ENCODE data around the gene PER2. TPM values are rescaled to one million over a fixed set of nuclear protein-coding genes. Genes with fewer than 3 reads are reported as not detected.

PER2 gene
- total RNA-seq, 2 donors from 2014 or later: 5.2 to 9.4 TPM

DNA sequence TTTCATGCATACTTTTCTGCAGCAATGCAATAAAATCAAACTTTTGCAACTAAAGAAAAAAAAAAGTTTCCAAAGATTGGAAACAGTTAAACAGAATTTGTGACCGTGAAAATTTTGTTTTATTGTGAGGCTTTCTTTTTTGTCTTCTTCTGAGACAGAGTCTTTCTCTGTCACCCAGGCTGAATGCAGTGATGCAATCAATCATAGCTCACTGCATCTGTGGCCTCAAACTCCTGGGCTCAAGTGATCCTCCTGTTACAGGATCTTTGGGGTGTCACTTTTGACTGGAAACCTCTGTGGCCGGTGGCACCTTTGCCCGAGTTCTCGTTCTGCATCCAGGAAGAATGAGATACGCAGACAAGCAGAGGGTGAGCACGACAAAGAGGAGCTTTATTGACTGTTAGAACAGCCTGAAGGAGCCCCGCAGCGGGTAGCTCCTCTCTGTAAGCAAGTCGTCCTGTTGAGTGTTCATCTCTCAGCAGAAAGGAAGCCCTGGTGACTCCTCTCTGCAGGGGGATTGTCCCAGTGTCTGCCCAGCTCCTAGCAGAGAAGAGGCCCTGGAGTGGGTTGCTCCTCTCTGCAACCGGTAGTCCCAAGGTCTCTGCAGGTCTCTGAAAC lies 68.0 kb downstream of the PER2 start:
- H3K27ac ChIP-seq: no peak overlapping the region
- H3K36me3 ChIP-seq: no peaks in the 10 kb centered on the region
- TF ChIP-seq, protein P1, sequence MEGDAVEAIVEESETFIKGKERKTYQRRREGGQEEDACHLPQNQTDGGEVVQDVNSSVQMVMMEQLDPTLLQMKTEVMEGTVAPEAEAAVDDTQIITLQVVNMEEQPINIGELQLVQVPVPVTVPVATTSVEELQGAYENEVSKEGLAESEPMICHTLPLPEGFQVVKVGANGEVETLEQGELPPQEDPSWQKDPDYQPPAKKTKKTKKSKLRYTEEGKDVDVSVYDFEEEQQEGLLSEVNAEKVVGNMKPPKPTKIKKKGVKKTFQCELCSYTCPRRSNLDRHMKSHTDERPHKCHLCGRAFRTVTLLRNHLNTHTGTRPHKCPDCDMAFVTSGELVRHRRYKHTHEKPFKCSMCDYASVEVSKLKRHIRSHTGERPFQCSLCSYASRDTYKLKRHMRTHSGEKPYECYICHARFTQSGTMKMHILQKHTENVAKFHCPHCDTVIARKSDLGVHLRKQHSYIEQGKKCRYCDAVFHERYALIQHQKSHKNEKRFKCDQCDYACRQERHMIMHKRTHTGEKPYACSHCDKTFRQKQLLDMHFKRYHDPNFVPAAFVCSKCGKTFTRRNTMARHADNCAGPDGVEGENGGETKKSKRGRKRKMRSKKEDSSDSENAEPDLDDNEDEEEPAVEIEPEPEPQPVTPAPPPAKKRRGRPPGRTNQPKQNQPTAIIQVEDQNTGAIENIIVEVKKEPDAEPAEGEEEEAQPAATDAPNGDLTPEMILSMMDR (IDR thresholded peaks at IDR 0.05): no peak
- H3K4me3 ChIP-seq: no peak overlapping the region
- H3K4me1 ChIP-seq: no peaks in the 10 kb centered on the region
- no peaks in the 10 kb centered on the region for H3K27me3 ChIP-seq
- H3K9me3 ChIP-seq: no peaks in the 10 kb centered on the region
- DNase-seq (ENCODE audit: low spot score): no peak

DNA sequence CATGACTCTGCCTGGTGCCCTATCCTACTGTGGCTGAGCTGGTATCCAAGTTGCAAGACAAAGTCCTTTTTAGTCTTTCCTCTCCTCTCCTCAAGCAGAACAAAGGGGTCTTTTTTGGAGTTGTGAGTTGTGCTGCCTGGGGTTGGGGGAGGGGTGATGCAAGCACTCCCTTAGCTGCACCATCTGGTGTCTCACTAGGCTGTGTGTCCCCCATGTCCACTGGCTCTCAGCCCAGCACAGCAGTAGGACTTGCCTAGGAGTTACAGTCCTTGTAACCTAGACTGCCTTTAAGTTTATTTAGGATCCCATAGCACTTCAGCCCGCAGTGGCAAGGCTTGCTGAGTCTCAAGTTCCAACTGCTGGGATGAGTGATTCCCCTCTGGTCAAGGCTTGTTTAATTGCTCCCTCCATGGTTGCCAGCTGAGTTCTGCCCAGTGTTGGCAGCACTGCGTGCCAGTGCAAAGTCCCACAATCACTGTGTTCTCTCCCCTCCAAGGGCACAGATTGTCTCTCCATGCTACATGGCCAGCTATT lies 71.7 kb downstream of the PER2 start:
- no peaks in the 10 kb centered on the region for H3K9me3 ChIP-seq
- no peak overlapping the region for H3K27ac ChIP-seq

DNA sequence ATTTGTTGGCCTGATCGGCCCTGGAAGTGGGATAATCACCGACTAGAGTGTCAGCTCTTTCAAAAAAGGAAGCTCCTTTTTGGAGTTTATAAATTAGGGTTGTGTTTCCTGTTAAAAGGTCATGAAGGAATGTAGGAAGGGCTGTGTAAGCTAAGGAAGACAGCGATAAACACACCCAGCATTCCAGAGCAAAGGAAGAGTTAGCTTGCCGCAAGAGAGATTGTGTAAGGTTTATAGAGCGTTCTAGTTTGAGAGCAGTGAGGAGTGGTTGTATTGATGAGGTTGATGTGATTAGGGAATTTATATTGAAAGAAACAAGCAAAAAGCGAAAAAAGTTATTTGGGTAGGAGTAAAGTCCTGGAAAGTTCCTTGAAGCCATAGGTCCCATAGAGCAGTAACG lies 81.4 kb downstream of the PER2 start:
- no peaks in the 10 kb centered on the region for H3K36me3 ChIP-seq
- TF ChIP-seq, protein P1 (IDR thresholded peaks at IDR 0.05): no peak
- H3K27me3 ChIP-seq: no peaks in the 10 kb centered on the region
- no peak for DNase-seq (ENCODE audit: low spot score)
- no peaks in the 10 kb centered on the region for H3K9me3 ChIP-seq
- peaks cover 0 to 9% of the 10 kb centered on the region in 2 donors for H3K4me1 ChIP-seq
- H3K4me3 ChIP-seq: no peak overlapping the region
- no peak overlapping the region for H3K27ac ChIP-seq

More for the DNA sequence above, 71.7 kb downstream of the PER2 start:
- H3K4me3 ChIP-seq: no peak overlapping the region
- TF ChIP-seq, protein P1 (IDR thresholded peaks at IDR 0.05): no peak
- DNase-seq (ENCODE audit: low spot score): no peak
- H3K36me3 ChIP-seq: no peaks in the 10 kb centered on the region
- no peaks in the 10 kb centered on the region for H3K27me3 ChIP-seq
- H3K4me1 ChIP-seq: no peaks in the 10 kb centered on the region

DNA sequence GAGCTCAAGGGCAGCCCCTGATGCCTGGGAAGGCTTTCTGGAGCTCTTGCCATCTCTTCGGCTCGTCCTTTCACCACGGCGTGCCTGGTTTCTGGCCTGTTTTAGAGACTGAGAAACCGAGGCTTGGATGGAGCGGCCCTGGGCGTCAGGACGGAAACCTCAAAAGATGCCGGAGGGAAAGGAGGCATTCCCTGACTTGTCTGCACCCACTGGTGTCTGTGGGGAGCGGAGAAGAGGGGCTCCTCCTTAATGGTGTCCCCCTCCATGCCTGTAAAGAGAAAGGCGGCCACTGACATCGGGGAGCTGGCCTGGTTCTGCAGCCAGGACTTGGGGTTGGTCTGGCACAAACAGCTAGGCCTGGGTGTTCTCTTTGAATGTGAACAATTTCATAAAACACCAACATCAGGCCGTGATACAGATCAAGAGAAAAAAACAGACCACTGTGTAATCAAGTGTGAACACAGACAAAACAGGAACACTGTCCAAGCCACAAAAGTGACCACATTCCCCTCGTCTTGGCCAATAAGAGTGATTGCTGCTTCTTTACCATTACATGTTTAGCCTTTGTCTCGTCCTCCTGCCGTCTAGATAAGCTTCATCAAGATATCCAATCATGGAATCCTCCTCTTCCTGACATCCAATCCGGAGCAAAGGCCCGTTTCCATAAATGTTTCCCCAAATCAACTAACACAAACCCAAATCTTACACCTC lies 84.3 kb downstream of the PER2 start:
- peak overlapping the region; percentile 86 to 90 for H3K27ac ChIP-seq
- H3K4me1 ChIP-seq: peaks cover 0 to 25% of the 10 kb centered on the region in 2 donors
- no peaks in the 10 kb centered on the region for H3K9me3 ChIP-seq
- peak overlapping the region; percentile 40 to 80 for H3K4me3 ChIP-seq
- TF ChIP-seq, protein P1 (IDR thresholded peaks at IDR 0.05): no peak
- H3K36me3 ChIP-seq: no peaks in the 10 kb centered on the region
- H3K27me3 ChIP-seq: no peaks in the 10 kb centered on the region
- no peak for DNase-seq (ENCODE audit: low spot score)

DNA sequence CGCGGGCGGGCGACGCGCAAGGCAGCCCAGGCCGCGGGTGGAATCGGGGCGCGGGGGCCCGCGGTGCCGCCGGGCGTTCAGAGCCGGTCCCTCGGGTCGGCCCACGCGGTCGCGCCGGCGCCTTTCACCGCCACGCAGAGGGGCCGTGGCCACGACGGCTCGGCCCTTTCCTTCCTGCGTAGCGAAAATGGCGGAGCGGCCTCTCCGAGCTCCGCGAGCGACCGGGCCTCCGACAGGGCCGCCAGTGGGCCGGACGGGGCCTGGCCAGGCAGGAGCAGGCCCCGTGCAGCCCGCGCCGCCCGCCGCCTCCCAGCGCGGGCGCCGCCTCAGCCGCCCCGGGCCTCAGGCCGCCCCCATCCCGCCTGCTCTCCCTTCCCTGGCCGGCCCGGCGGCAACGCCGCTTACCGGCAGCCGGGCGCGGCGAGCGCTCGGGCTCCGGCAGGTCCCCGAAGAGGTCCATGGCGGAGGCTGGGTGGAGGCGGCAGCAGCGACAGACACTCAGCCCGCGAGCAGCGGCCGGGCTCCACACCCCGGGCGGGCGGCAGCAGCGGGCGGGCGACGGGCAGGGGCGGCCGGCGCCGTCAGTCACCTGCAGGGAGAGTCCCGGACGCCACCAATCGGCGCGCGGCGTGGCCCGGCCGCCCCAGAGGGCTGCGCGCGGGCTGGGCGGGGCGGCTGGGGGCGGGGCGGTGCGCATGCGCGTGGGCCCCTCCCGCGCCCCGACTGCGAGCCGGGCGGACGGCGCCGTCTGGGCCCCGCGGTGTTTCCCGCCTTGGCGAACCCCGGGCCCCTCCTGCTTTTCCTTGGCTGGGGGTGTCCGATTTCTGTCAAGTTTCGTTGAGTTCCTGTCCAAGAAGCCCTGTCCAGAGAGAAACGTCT lies 85.1 kb downstream of the PER2 start, which contains the start of gene ILKAP:
ILKAP (minus strand) TSS at position 602 of the 879 bp plus-strand sequence; CDS start at position 460, 142 bp downstream.
- no peaks in the 10 kb centered on the region for H3K9me3 ChIP-seq
- peak within 1 kb of the TSS; percentile 86 to 90 for H3K27ac ChIP-seq
- peaks cover 0 to 25% of the 10 kb centered on the region in 2 donors for H3K4me1 ChIP-seq
- H3K36me3 ChIP-seq: no peaks in the 10 kb centered on the region
- TF ChIP-seq, protein P1 (IDR thresholded peaks at IDR 0.05): peak in 1 of 2 donors; percentile 8
- peak; percentile 83 for DNase-seq (ENCODE audit: low spot score)
- H3K27me3 ChIP-seq: no peaks in the 10 kb centered on the region
- H3K4me3 ChIP-seq: peak within 1 kb of the TSS; percentile 78 to 80

Measured in right atrium auricular region (tissue), 2 donors.